ENCODE measurements around the gene PHLPP1.

PHLPP1 gene

DNA sequence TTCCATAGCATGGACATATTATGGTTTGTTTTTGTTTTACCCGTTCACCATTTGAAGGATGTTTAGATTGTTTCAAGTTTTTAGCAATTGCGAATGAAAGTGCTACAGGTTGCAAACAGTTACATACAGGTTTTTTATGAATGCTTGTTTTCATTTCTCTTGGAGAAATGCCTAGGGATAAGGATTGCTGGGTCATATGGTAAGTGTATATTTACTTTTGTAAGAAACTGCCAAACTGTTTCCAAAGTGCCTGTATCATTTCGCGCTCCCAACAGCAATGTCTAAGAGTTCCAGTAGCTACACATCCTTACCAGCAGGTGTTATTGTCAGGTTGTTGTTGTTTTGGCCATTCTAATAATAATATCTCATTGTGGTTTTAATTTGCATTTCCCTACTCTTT is 251.7 kb downstream of the PHLPP1 start:
- H3K9me3 ChIP-seq (ENCODE audit: low read depth, low read length) = no peaks in the 10 kb centered on the region
- no peak overlapping the region for H3K4me3 ChIP-seq
- no peak for DNase-seq (ENCODE audit: low read depth, low spot score)
- no peaks in the 10 kb centered on the region for H3K36me3 ChIP-seq (ENCODE audit: insufficient read depth, low read length)
- no peak overlapping the region for H3K27ac ChIP-seq
- TF ChIP-seq FOXP2 (optimal IDR thresholded peaks at IDR 0.05; ENCODE audit: control extremely low read depth, extremely low read length, insufficient read depth) (no peak), POLR2AphosphoS5 (IDR thresholded peaks at IDR 0.05; ENCODE audit: borderline replicate concordance, low read depth, low read length) (no peak), EZH2 (IDR thresholded peaks at IDR 0.05) (no peak)
- H3K9ac ChIP-seq (ENCODE audit: insufficient read length) = no peak overlapping the region

- Histone ChIP-seq H3K27ac (no peak overlapping the region), H3K36me3 (ENCODE audit: insufficient read depth, low read length) (no peaks in the 10 kb centered on the region; the same call in 1 of the 2 replicates), H3K4me3 (no peak overlapping the region), H3K9ac (ENCODE audit: insufficient read length) (no peak overlapping the region), H3K9me3 (ENCODE audit: low read depth, low read length) (no peaks in the 10 kb centered on the region)
- no peak for DNase-seq (ENCODE audit: low read depth, low spot score)
- TF ChIP-seq FOXP2 (optimal IDR thresholded peaks at IDR 0.05; ENCODE audit: control extremely low read depth, extremely low read length, insufficient read depth) = no peak
- TF ChIP-seq POLR2AphosphoS5 (IDR thresholded peaks at IDR 0.05; ENCODE audit: borderline replicate concordance, low read depth, low read length) = no peak
- TF ChIP-seq EZH2 (IDR thresholded peaks at IDR 0.05) = no peak
These were observed 258.3 kb downstream of the PHLPP1 start for GRCh38 chr18:62973689-62974088.

DNA sequence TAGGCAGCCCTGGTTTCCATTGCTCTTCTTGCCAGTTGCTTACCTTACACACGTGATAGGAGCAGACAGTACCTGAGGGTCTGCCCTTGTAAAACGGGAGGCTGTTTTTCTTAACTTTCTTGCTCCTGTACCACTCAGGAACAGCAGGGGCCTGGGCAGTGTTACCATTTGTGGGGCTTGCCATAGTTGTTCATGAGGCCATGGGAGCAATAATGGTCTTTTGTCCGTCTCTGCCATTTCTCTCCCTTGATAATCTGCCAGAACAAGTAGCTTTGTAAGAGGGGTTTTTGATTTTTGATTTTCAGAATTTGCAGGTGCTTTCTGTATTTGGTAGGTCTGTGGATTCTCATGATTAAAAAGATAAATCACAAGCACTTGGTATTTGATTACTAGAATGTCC is 259.0 kb downstream of the PHLPP1 start:
- no peak overlapping the region for H3K4me3 ChIP-seq
- no peak overlapping the region for H3K9ac ChIP-seq (ENCODE audit: insufficient read length)
- TF ChIP-seq FOXP2 (optimal IDR thresholded peaks at IDR 0.05; ENCODE audit: control extremely low read depth, extremely low read length, insufficient read depth) (no peak), EZH2 (IDR thresholded peaks at IDR 0.05) (no peak), POLR2AphosphoS5 (IDR thresholded peaks at IDR 0.05; ENCODE audit: borderline replicate concordance, low read depth, low read length) (no peak)
- no peak overlapping the region for H3K27ac ChIP-seq
- H3K36me3 ChIP-seq (ENCODE audit: insufficient read depth, low read length) = no peaks in the 10 kb centered on the region; the same call in 1 of the 2 replicates
- no peak for DNase-seq (ENCODE audit: low read depth, low spot score)
- no peaks in the 10 kb centered on the region for H3K9me3 ChIP-seq (ENCODE audit: low read depth, low read length)

DNA sequence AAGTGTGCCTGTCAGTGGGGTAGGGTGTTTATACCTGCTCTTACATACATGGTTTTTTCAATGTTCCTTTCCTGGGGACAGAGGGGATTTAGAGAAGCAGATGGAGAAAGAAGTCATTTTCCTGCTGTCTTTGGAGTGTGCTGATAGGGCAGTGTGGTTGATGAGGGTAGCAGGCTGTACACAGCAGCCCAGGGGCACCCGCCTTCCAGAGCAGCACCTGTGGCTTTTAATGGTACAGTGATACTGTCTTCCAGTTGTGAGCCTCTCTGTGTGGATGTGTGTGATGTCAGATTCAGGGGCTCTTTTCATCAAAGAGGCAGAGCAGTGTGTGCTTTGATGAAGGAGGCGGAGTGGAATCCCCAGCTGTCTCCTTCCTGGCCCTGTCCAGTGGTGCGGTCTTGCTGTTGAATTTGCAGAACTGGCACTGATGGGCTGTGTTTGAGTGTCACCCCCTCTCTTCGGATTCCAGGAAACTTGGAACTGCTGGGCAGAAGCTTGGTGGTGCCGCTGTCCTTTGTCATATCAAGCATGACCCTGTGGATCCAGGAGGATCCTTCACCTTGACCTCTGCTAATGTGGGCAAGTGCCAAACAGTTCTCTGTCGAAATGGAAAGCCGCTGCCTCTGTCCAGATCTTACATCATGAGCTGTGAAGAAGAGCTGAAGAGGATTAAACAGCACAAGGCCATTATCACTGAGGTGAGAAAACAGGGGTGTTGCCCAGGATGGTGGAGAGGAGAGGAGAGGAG is 259.8 kb downstream of the PHLPP1 start:
- Histone ChIP-seq H3K27ac (no peak overlapping the region), H3K4me3 (no peak overlapping the region), H3K9me3 (ENCODE audit: low read depth, low read length) (no peaks in the 10 kb centered on the region), H3K9ac (ENCODE audit: insufficient read length) (no peak overlapping the region), H3K36me3 (ENCODE audit: insufficient read depth, low read length) (no peaks in the 10 kb centered on the region; the same call in 1 of the 2 replicates)
- no peak for DNase-seq (ENCODE audit: low read depth, low spot score)
- TF ChIP-seq EZH2 (IDR thresholded peaks at IDR 0.05) = no peak
- TF ChIP-seq FOXP2 (optimal IDR thresholded peaks at IDR 0.05; ENCODE audit: control extremely low read depth, extremely low read length, insufficient read depth) = no peak
- TF ChIP-seq POLR2AphosphoS5 (IDR thresholded peaks at IDR 0.05; ENCODE audit: borderline replicate concordance, low read depth, low read length) = no peak

- DNase-seq (ENCODE audit: low read depth, low spot score) = no peak
- TF ChIP-seq FOXP2 (optimal IDR thresholded peaks at IDR 0.05; ENCODE audit: control extremely low read depth, extremely low read length, insufficient read depth) (no peak), EZH2 (IDR thresholded peaks at IDR 0.05) (no peak), POLR2AphosphoS5 (IDR thresholded peaks at IDR 0.05; ENCODE audit: borderline replicate concordance, low read depth, low read length) (no peak)
- H3K9ac ChIP-seq (ENCODE audit: insufficient read length) = no peak overlapping the region
- no peak overlapping the region for H3K4me3 ChIP-seq
- H3K9me3 ChIP-seq (ENCODE audit: low read depth, low read length) = no peaks in the 10 kb centered on the region
- H3K36me3 ChIP-seq (ENCODE audit: insufficient read depth, low read length) = no peaks in the 10 kb centered on the region; the same call in 1 of the 2 replicates
- no peak overlapping the region for H3K27ac ChIP-seq
These were observed 260.4 kb downstream of the PHLPP1 start for GRCh38 chr18:62975785-62976184.

DNA sequence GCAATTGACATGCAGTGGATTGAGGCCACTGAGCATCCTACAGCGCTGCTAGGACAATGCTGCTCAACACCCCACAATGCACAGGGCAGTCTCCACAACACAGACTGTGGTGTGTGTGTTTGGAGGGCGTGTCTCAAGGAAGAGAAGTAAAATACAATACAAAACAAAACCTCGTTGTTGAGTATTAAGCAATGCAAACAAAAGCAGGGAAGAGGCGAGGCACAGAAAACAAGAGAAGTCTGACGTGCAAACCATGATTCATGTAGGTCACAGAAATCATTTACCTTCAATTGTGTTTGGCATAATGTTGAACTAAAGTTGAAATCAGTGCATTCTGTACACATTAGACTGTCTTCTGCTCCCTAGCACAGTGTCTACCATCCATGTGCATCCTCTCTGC is 260.9 kb downstream of the PHLPP1 start:
- Histone ChIP-seq H3K9ac (ENCODE audit: insufficient read length) (no peak overlapping the region), H3K4me3 (no peak overlapping the region), H3K36me3 (ENCODE audit: insufficient read depth, low read length) (no peaks in the 10 kb centered on the region; the same call in 1 of the 2 replicates), H3K9me3 (ENCODE audit: low read depth, low read length) (no peaks in the 10 kb centered on the region), H3K27ac (no peak overlapping the region)
- no peak for TF ChIP-seq POLR2AphosphoS5 (IDR thresholded peaks at IDR 0.05; ENCODE audit: borderline replicate concordance, low read depth, low read length)
- TF ChIP-seq EZH2 (IDR thresholded peaks at IDR 0.05) = no peak
- no peak for TF ChIP-seq FOXP2 (optimal IDR thresholded peaks at IDR 0.05; ENCODE audit: control extremely low read depth, extremely low read length, insufficient read depth)
- DNase-seq (ENCODE audit: low read depth, low spot score) = no peak

- Histone ChIP-seq H3K9me3 (ENCODE audit: low read depth, low read length) (no peaks in the 10 kb centered on the region), H3K27ac (no peak overlapping the region), H3K9ac (ENCODE audit: insufficient read length) (no peak overlapping the region), H3K4me3 (no peak overlapping the region), H3K36me3 (ENCODE audit: insufficient read depth, low read length) (no peaks in the 10 kb centered on the region; the same call in 1 of the 2 replicates)
- no peak for TF ChIP-seq FOXP2 (optimal IDR thresholded peaks at IDR 0.05; ENCODE audit: control extremely low read depth, extremely low read length, insufficient read depth)
- no peak for TF ChIP-seq POLR2AphosphoS5 (IDR thresholded peaks at IDR 0.05; ENCODE audit: borderline replicate concordance, low read depth, low read length)
- no peak for TF ChIP-seq EZH2 (IDR thresholded peaks at IDR 0.05)
- DNase-seq (ENCODE audit: low read depth, low spot score) = no peak
These were observed 262.2 kb downstream of the PHLPP1 start for GRCh38 chr18:62977512-62977911.

- H3K4me3 ChIP-seq = no peak overlapping the region
- H3K9me3 ChIP-seq (ENCODE audit: low read depth, low read length) = no peaks in the 10 kb centered on the region
- TF ChIP-seq POLR2AphosphoS5 (IDR thresholded peaks at IDR 0.05; ENCODE audit: borderline replicate concordance, low read depth, low read length) (no peak), FOXP2 (optimal IDR thresholded peaks at IDR 0.05; ENCODE audit: control extremely low read depth, extremely low read length, insufficient read depth) (no peak), EZH2 (IDR thresholded peaks at IDR 0.05) (no peak)
- H3K27ac ChIP-seq = no peak overlapping the region
- H3K9ac ChIP-seq (ENCODE audit: insufficient read length) = no peak overlapping the region
- no peaks in the 10 kb centered on the region; the same call in 1 of the 2 replicates for H3K36me3 ChIP-seq (ENCODE audit: insufficient read depth, low read length)
- no peak for DNase-seq (ENCODE audit: low read depth, low spot score)
These were observed 263.1 kb downstream of the PHLPP1 start for GRCh38 chr18:62978251-62979049.
